Measurements from ENCODE around the gene TMEM178A.

DNA sequence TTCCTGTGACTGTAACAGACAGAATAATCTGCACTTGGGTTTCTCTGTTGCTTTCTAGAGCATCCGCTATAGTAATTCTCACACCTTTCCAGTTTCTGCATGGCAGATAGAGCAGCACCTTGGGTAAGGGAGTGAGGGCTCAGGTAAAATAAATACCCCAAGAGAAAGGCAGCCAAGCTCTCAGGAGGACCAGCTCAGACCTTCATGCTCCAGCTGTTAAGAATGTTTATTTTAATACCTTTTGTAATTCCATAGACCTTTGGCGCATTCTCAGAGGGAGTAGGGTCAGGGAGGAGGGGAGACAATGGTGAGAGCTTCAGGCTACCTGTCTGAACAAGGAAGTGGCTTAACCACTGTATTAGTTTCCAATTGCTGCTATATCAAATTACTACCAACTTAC is 16.2 kb upstream of the TMEM178A start:
- TF ChIP-seq, protein P1, sequence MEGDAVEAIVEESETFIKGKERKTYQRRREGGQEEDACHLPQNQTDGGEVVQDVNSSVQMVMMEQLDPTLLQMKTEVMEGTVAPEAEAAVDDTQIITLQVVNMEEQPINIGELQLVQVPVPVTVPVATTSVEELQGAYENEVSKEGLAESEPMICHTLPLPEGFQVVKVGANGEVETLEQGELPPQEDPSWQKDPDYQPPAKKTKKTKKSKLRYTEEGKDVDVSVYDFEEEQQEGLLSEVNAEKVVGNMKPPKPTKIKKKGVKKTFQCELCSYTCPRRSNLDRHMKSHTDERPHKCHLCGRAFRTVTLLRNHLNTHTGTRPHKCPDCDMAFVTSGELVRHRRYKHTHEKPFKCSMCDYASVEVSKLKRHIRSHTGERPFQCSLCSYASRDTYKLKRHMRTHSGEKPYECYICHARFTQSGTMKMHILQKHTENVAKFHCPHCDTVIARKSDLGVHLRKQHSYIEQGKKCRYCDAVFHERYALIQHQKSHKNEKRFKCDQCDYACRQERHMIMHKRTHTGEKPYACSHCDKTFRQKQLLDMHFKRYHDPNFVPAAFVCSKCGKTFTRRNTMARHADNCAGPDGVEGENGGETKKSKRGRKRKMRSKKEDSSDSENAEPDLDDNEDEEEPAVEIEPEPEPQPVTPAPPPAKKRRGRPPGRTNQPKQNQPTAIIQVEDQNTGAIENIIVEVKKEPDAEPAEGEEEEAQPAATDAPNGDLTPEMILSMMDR (conservative IDR thresholded peaks at IDR 0.05; ENCODE audit: low read length) = no peak
- no peak for TF ChIP-seq EZH2phosphoT487 (IDR thresholded peaks at IDR 0.05; ENCODE audit: borderline replicate concordance, low read depth, low read length)
